CD8-positive, alpha-beta memory T cell (primary cell): ENCODE data around the gene RIC8B. TPM values are rescaled to one million over a fixed set of nuclear protein-coding genes. Genes with fewer than 3 reads are reported as not detected.

Source experiments
- CTCF ChIA-PET: fragments of 350-600 bp; sonication (Branson Sonifier 250); formaldehyde crosslinking; loops from one replicate; lab custom pipeline; 2021; ENCODE audit warnings: antibody characterized with exemption; lab: Charles Lee
- POLR2A ChIA-PET: fragments of 350-600 bp; sonication (Branson Sonifier 250); formaldehyde crosslinking; loops from one replicate; lab custom pipeline; 2021; ENCODE audit warnings: antibody characterized with exemption; lab: Charles Lee
- DNase-seq, 5 donors: peaks; one replicate each; pipeline versions ENCODE4 v3.0.0 to v3.0.0-alpha.2; 2020 to 2022; ENCODE audit warnings: mixed read lengths in 1 of 5
- H3K27ac ChIP-seq: one replicate; pipeline ENCODE4 v1.7.0; 2013; ENCODE audit warnings: low read depth, mild to moderate bottlenecking, low read length, moderate library complexity
- H3K27me3 ChIP-seq: 2 replicates; pipeline ENCODE4 v1.7.0; 2013; ENCODE audit warnings: low read length, mild to moderate bottlenecking; ENCODE audit not compliant: insufficient read depth, poor library complexity, severe bottlenecking
- H3K36me3 ChIP-seq: 2 replicates; pipeline ENCODE4 v1.7.0; 2013; ENCODE audit warnings: mild to moderate bottlenecking, low read length, moderate library complexity; ENCODE audit not compliant: insufficient read depth
- H3K4me1 ChIP-seq: 2 replicates; pipeline ENCODE4 v1.7.0; 2013; ENCODE audit warnings: mild to moderate bottlenecking, low read length, moderate library complexity; ENCODE audit not compliant: insufficient read depth
- H3K4me3 ChIP-seq: 2 replicates; pipeline ENCODE4 v1.7.0; 2013; ENCODE audit warnings: mild to moderate bottlenecking, low read length
- H3K9me3 ChIP-seq: 2 replicates; pipeline ENCODE4 v1.7.0; 2013; ENCODE audit warnings: mild to moderate bottlenecking, low read length
- H3K27ac Mint-ChIP-seq, 8 donors: one replicate each; pipeline ENCODE4 v1.8.0; 2020 to 2021; ENCODE audit warnings: mixed read lengths in 8 of 8, mild to moderate bottlenecking in 6 of 8, inconsistent platforms in 3 of 8, moderate library complexity in 3 of 8
- H3K27me3 Mint-ChIP-seq, 2 donors: one replicate each; pipeline ENCODE4 v1.8.0; 2020 to 2021; ENCODE audit warnings: mixed read lengths in 2 of 2, mild to moderate bottlenecking in 1 of 2, moderate library complexity in 1 of 2
- H3K36me3 Mint-ChIP-seq, 3 donors: one replicate each; pipeline ENCODE4 v1.8.0; 2020 to 2021; ENCODE audit warnings: mixed read lengths in 3 of 3, inconsistent platforms in 1 of 3, mild to moderate bottlenecking in 1 of 3
- H3K4me1 Mint-ChIP-seq, 3 donors: one replicate each; pipeline ENCODE4 v1.8.0; 2020 to 2021; ENCODE audit warnings: mixed read lengths in 3 of 3, inconsistent platforms in 1 of 3, mild to moderate bottlenecking in 1 of 3
- H3K4me3 Mint-ChIP-seq, 7 donors: one replicate each; pipeline ENCODE4 v1.8.0; 2020 to 2021; ENCODE audit warnings: mixed read lengths in 7 of 7, mild to moderate bottlenecking in 6 of 7, moderate library complexity in 4 of 7, inconsistent platforms in 2 of 7
- H3K9me3 Mint-ChIP-seq, 5 donors: one replicate each; pipeline ENCODE4 v1.8.0; 2020 to 2022; ENCODE audit warnings: mixed read lengths in 5 of 5, mild to moderate bottlenecking in 3 of 5, moderate library complexity in 2 of 5, inconsistent platforms in 1 of 5
- polyA plus RNA-seq: library from polyadenylated mRNA; unstranded; fragments of 300-500 nt; fragmentation: Illumina TruSeq; gene quantifications from one replicate; pipeline ENCODE4 v1.2.3, GENCODE V29; 2021
- total RNA-seq, 2 experiments: library from RNA; stranded (reverse); gene quantifications; one replicate each; pipeline ENCODE4 v1.2.3, GENCODE V29; 2021

Gene RIC8B
- total and polyA plus RNA-seq, 3 experiments from 2014 or later = 9.9 to 11.2 (median 10.2) TPM

DNA sequence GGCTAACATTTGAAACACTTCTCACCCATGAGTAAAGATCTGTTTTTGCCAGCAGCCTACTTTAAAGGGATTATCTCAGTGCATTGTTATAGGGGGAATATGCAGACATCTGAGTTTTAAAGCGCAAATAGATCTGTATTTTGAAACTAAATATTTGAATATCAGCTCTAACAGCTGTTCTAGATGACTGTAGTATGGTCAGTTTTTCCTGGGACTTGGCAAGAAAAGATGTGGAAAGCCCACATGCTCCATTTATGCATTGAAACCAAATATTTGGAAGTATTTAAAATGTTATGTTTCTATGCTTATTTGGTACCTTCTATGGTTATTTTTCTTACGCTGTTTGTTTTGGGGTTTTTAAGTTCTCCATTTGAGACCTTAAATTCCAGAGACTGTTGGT is 41.7 kb downstream of the RIC8B start:
- POLR2A ChIA-PET = no interaction called here
- no peaks in the 10 kb centered on the region for H3K9me3 Mint-ChIP-seq
- DNase-seq = no peak
- no peak overlapping the region for H3K4me3 ChIP-seq
- H3K27ac ChIP-seq = no peak overlapping the region
- no peaks in the 10 kb centered on the region for H3K27me3 Mint-ChIP-seq
- H3K9me3 ChIP-seq = no peaks in the 10 kb centered on the region
- H3K4me1 ChIP-seq = no peaks in the 10 kb centered on the region
- CTCF ChIA-PET = no interaction called here
- H3K36me3 ChIP-seq = peaks cover 11% of the 10 kb centered on the region
- H3K36me3 Mint-ChIP-seq = peaks cover 0 to 39% (median 15%) of the 10 kb centered on the region in 3 donors
- peaks cover 0 to 7% (median 0%) of the 10 kb centered on the region in 3 donors for H3K4me1 Mint-ChIP-seq
- H3K27me3 ChIP-seq = no peaks in the 10 kb centered on the region
- H3K4me3 Mint-ChIP-seq = no peak overlapping the region
- peak overlapping the region in 1 of 8 donors; percentile 24 for H3K27ac Mint-ChIP-seq

DNA sequence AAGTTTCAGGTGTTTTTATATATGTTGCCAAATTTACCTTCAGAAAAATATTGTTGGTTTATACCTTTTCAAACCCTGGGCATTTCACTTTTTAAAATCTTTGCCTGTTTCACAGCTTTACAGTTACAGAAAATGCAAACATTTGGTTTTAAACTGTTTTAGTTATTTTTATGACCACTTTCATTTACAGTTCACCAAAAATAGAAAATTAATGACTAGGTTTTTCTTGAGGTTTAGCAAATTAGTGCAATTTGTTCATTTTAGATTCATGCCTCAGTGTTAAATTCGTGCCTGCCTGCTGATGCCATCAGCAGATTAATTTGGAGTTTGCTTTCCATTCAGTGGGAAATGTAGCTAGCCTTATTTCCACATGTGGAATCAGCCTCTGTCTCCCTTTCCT is 45.5 kb downstream of the RIC8B start:
- Histone ChIP-seq H3K4me1 (no peaks in the 10 kb centered on the region), H3K9me3 (no peaks in the 10 kb centered on the region), H3K27me3 (no peaks in the 10 kb centered on the region), H3K4me3 (no peak overlapping the region), H3K36me3 (peaks cover 6% of the 10 kb centered on the region), H3K27ac (no peak overlapping the region)
- POLR2A ChIA-PET = no interaction called here
- Mint-ChIP-seq H3K36me3 (peaks cover under 1 to 45% (median 19%) of the 10 kb centered on the region in 3 donors), H3K27me3 (no peaks in the 10 kb centered on the region), H3K27ac (no peak overlapping the region), H3K4me1 (peaks cover 0 to 20% (median 3%) of the 10 kb centered on the region in 3 donors), H3K4me3 (no peak overlapping the region), H3K9me3 (no peaks in the 10 kb centered on the region)
- DNase-seq = no peak
- CTCF ChIA-PET = no interaction called here

DNA sequence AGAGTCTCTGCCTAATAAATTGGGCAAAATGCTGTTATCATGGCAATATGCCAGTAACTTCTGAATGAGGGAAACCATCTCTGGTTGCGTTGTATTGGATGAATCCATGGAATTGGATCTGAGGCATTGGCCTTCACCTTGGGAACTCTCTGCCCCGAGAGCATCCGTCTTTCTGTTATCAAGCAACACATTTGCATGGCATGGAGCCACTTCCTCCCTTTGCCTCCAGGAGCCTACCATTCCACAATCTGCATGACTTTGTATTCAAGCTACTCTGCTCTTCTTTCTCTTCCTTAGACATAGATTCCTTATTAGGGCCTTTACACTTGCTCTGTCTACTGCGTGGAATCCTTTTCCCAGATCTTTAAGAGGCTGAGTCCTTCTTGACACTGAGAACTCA is 57.2 kb downstream of the RIC8B start:
- Mint-ChIP-seq H3K27ac (peak overlapping the region in 3 of 8 donors; percentile 15 to 43 (median 40)), H3K36me3 (peaks cover 0 to 45% (median 15%) of the 10 kb centered on the region in 3 donors), H3K9me3 (no peaks in the 10 kb centered on the region), H3K27me3 (no peaks in the 10 kb centered on the region), H3K4me1 (peaks cover 5 to 24% (median 5%) of the 10 kb centered on the region in 3 donors), H3K4me3 (no peak overlapping the region)
- H3K9me3 ChIP-seq = no peaks in the 10 kb centered on the region
- POLR2A ChIA-PET = no interaction called here
- H3K4me1 ChIP-seq = no peaks in the 10 kb centered on the region
- no peak overlapping the region for H3K4me3 ChIP-seq
- CTCF ChIA-PET = no interaction called here
- no peak overlapping the region for H3K27ac ChIP-seq
- no peaks in the 10 kb centered on the region for H3K27me3 ChIP-seq
- DNase-seq = no peak
- H3K36me3 ChIP-seq = no peaks in the 10 kb centered on the region

DNA sequence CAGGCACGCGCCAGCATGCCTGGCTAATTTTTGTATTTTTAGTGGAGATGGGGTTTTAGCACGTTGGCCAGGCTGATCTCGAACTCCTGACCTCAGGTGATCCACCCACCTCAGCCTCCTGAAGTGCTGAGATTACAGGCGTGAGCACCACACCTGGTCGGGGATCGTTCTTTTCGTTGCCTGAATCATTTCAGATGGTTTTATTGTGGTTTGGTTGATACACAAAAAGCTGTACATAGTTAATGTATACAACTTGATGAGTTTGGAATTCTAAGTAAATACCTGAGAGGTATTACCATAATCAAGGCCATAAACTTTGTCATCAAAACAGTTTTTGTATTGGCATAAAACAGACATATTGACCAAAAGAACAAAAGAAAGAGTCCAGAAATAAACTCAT is 63.3 kb downstream of the RIC8B start:
- no peak overlapping the region for H3K4me3 ChIP-seq
- no peak overlapping the region for H3K27ac ChIP-seq
- Mint-ChIP-seq H3K4me1 (peaks cover 25 to 33% (median 31%) of the 10 kb centered on the region in 3 donors), H3K4me3 (no peak overlapping the region), H3K27ac (peak overlapping the region in 1 of 8 donors; percentile 9), H3K9me3 (no peaks in the 10 kb centered on the region), H3K27me3 (no peaks in the 10 kb centered on the region), H3K36me3 (peaks cover 0 to 16% (median 9%) of the 10 kb centered on the region in 3 donors)
- no peak for DNase-seq
- no peaks in the 10 kb centered on the region for H3K36me3 ChIP-seq
- ChIA-PET CTCF (no interaction called here), POLR2A (no interaction called here)
- H3K4me1 ChIP-seq = peaks cover 5% of the 10 kb centered on the region
- no peaks in the 10 kb centered on the region for H3K27me3 ChIP-seq
- H3K9me3 ChIP-seq = no peaks in the 10 kb centered on the region

DNA sequence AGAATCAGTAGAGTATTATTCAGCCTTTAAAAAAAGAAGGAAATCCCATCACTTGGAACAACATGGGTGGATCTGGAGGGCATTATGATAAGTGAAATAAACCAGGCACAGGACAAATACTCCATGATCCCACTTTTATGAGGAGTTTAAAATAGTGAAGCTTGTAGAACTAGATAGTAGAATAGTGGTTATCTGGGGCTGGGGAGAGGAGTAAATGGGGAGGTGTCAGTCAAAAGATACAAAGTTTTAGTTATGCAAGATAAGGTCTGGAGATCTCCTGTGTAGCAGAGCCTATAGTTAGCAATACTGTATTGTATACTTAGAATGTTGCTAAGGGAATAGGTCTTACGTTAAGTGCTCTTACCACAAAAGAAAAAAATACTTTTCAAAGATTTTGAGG is 64.9 kb downstream of the RIC8B start:
- H3K4me3 ChIP-seq = no peak overlapping the region
- ChIA-PET CTCF (no interaction called here), POLR2A (no interaction called here)
- peak overlapping the region; percentile 20 for H3K27ac ChIP-seq
- Mint-ChIP-seq H3K27me3 (no peaks in the 10 kb centered on the region), H3K27ac (peak overlapping the region in 5 of 8 donors; percentile 2 to 29 (median 14)), H3K9me3 (no peaks in the 10 kb centered on the region), H3K4me3 (no peak overlapping the region), H3K36me3 (peaks cover 0 to 19% (median 10%) of the 10 kb centered on the region in 3 donors), H3K4me1 (peaks cover 23 to 32% (median 31%) of the 10 kb centered on the region in 3 donors)
- DNase-seq = no peak
- no peaks in the 10 kb centered on the region for H3K27me3 ChIP-seq
- H3K4me1 ChIP-seq = peaks cover 5% of the 10 kb centered on the region
- H3K36me3 ChIP-seq = peaks cover 3% of the 10 kb centered on the region
- H3K9me3 ChIP-seq = no peaks in the 10 kb centered on the region

DNA sequence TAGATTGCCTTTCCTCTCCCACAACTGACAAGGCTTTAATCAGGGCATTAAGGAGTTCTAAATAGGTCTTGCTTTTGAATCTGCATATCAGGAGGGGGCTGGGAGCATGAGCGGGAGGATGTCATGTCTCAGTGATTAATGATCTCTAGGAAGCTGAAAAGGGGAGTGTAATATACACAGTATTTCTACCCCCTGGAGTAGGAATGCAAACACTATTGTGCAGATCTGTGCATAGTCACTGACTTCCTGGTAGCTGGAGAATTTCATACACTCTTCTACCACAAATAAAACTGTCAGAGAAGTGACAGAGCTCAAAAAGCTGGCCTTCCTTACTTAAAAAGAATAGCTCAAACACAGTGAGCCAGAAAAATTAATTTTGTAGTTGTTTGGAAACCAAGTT is 65.8 kb downstream of the RIC8B start:
- H3K36me3 Mint-ChIP-seq = peaks cover 0 to 15% (median 6%) of the 10 kb centered on the region in 3 donors
- peak overlapping the region in 7 of 8 donors; percentile 16 to 80 (median 52) for H3K27ac Mint-ChIP-seq
- no peak overlapping the region for H3K27ac ChIP-seq
- ChIA-PET POLR2A (no interaction called here), CTCF (interaction anchor here (1.0 to 1.6 kb wide), 2 partner anchors 453 to 482 kb away, joined by 3 to 6 read pairs; partner anchors contain the start of gene POLR3B)
- H3K36me3 ChIP-seq = peaks cover 5% of the 10 kb centered on the region
- no peaks in the 10 kb centered on the region for H3K9me3 ChIP-seq
- H3K4me3 Mint-ChIP-seq = no peak overlapping the region
- H3K4me3 ChIP-seq = no peak overlapping the region
- no peaks in the 10 kb centered on the region for H3K27me3 Mint-ChIP-seq
- peaks cover 23 to 31% (median 29%) of the 10 kb centered on the region in 3 donors for H3K4me1 Mint-ChIP-seq
- H3K9me3 Mint-ChIP-seq = no peaks in the 10 kb centered on the region
- H3K4me1 ChIP-seq = peaks cover 5% of the 10 kb centered on the region
- H3K27me3 ChIP-seq = no peaks in the 10 kb centered on the region
- no peak for DNase-seq

DNA sequence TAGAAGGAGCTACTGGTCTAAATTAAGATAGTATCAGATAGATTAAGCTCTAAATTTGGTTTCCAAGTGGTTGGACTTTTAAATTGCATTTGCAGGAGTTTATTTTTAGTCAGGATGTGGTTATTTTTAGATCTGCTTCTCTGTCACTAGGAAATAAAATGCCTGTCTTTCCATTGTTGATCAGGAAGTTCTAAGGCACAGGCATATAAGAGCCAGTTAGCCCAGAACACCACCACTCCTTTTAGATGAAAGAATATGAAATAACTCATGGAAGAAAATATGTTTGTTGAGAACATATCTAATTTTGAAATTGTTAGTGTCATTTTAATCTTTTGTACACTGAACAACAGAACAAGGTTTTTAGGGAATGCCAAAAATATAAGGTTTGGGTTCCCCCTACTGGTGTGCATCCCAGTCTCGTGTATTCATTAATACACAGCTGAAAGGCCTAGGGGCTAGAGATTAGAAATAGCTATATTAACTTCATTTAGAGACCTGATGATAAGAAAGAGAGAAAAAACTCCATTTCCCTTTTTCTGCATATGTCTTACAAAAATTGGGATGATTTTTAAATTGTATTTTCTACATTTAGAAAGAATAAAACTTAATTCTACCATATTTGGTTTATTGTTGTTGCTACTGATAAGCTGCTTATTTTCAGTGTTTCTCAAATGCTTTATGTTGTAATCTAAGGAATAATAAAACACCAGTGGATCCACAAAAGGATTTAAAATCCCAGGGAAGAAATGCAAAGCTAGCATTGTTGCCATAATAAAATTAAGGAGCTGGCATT is 67.2 kb downstream of the RIC8B start:
- H3K36me3 Mint-ChIP-seq = peaks cover 0 to 12% (median 5%) of the 10 kb centered on the region in 3 donors

DNA sequence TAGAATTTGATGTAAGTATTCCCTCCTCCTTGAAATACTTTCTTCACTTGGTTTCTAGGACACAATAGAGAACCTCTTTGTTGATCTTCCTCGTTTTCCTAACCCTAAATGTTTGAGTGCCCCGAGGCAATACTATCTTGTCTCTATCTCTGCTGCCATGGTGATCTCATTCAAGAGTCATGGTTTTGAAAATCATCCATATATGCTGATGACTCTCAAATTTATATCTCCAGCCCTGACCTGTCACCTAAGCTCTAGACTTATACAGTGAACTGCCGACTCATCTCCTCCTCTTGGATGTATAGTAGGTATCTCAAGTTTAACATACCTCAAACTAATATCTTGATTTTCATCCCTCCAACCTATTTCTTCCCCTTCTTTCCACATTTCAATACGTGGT is 71.4 kb downstream of the RIC8B start:
- no peak overlapping the region for H3K4me3 Mint-ChIP-seq
- ChIA-PET POLR2A (no interaction called here), CTCF (no interaction called here)
- no peaks in the 10 kb centered on the region for H3K9me3 Mint-ChIP-seq
- peaks cover 15% of the 10 kb centered on the region for H3K36me3 ChIP-seq
- DNase-seq = no peak
- H3K27me3 ChIP-seq = no peaks in the 10 kb centered on the region
- H3K27ac Mint-ChIP-seq = no peak overlapping the region
- H3K27ac ChIP-seq = no peak overlapping the region
- no peak overlapping the region for H3K4me3 ChIP-seq
- H3K4me1 ChIP-seq = peaks cover 5% of the 10 kb centered on the region
- peaks cover 0 to 19% (median 4%) of the 10 kb centered on the region in 3 donors for H3K36me3 Mint-ChIP-seq
- H3K4me1 Mint-ChIP-seq = peaks cover 8 to 9% (median 8%) of the 10 kb centered on the region in 3 donors
- H3K9me3 ChIP-seq = no peaks in the 10 kb centered on the region
- H3K27me3 Mint-ChIP-seq = no peaks in the 10 kb centered on the region

More for the DNA sequence above, 67.2 kb downstream of the RIC8B start:
- peaks cover 5% of the 10 kb centered on the region for H3K4me1 ChIP-seq
- H3K27me3 Mint-ChIP-seq = no peaks in the 10 kb centered on the region
- POLR2A ChIA-PET = interaction anchor here (0.7 kb wide), 1 partner anchor 125 kb away, joined by 3 read pairs; no protein-coding TSS in a partner anchor
- H3K27ac ChIP-seq = no peak overlapping the region
- peak overlapping the region in 4 of 8 donors; percentile 32 to 69 (median 49) for H3K27ac Mint-ChIP-seq
- peaks cover 21 to 29% (median 27%) of the 10 kb centered on the region in 3 donors for H3K4me1 Mint-ChIP-seq
- CTCF ChIA-PET = interaction anchor here (0.7 to 1.7 kb wide), 8 partner anchors 10 to 484 kb away, joined by 3 to 8 read pairs (median 4); partner anchors contain the start of gene POLR3B
- H3K27me3 ChIP-seq = no peaks in the 10 kb centered on the region
- H3K4me3 ChIP-seq = no peak overlapping the region
- no peaks in the 10 kb centered on the region for H3K9me3 ChIP-seq
- H3K4me3 Mint-ChIP-seq = peak overlapping the region in 1 of 7 donors; percentile 3
- no peaks in the 10 kb centered on the region for H3K9me3 Mint-ChIP-seq
- DNase-seq = peak in 3 of 5 donors; percentile 6 to 29 (median 15)
- peaks cover 12% of the 10 kb centered on the region for H3K36me3 ChIP-seq
